Measurements from ENCODE around the gene PHKB. TPM values are rescaled to one million over a fixed set of nuclear protein-coding genes. Genes with fewer than 3 reads are reported as not detected.
"Not testable (repeated sequence)": the region's sequence is repeated elsewhere in the genome, so short reads cannot be mapped to it uniquely, and the experiment has no call there.

The PHKB gene
- total RNA-seq, 1 donor from 2014 or later: 53.3 TPM

DNA sequence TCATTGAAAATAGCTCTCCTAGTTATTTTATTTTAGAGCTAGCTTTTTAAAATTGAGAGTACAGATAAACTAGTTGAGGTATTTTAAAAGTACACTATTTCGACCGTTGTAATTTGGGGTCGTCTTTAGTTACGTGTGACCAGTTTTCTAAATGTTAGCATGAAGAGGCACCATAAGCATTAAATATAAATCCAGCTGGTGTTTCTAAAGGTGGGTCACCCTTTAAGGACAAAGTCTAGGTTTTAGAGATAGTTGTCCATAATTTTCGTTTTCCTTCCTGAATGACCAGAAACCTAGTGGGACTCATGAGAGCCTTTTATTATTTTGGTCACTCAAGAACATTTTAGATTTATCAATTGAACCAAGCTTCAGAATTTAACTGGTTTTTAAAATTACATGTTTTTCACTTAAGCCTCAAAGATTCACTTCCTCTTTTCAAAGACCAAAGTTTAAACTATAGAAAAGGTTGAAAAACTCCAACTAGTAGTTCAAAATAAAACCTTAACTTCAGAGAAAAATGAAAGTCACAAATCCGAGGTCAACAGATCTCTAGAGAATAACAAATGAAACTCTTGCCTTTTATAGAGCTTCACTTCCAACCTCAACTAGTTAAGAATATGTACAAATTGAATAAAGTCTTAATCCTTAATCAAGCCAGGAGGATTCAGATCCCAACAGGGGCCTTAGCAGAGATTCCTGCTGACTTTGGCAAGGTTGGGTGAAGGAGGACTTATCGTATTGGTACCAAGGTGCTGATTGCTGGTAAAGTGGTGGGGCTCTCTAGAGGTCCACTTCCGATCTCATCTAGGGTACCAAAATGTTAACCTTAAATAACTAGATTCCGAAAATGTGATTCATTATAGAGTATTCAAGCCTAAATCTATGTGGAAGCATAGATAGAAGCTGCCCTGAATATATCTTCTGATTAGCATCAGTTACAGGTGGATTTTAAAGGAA is 32.5 kb downstream of the PHKB start:
- DNase-seq (ENCODE audit: low spot score): no peak
- intact Hi-C loops (cut with DNase I): loop anchor here (2.0 kb wide), 1 partner anchor 33 kb away; the partner anchor contains the start of genes ITFG1 and PHKB

DNA sequence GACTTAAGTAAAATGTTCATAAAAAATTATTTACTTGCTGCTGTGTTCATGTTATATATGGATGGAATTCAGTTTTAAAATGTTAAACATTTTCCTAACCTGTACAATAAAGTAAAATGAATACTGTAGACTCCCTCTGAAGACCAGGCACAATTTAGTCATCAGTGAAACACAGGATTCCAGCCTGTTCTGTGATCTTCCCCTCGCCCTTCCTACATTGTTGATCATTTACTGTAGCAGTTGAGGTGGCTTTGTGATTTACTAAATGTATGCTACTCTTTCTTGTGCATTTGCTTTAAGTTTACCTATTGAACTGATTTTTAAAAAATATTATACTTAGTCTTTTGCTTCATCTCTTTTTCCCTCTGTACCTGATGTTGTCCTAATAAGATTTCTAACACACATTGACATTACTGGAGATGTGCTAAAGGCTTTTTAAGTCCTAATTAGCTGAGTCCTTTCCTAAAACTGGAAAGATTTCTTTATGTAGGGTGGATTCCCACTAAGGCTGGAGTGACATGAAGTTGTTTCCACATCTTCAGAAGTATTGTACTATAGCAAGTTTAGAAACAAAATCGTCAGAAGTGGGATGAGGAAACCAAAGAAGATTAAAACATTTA is 38.1 kb downstream of the PHKB start:
- DNase-seq (ENCODE audit: low spot score): no peak
- intact Hi-C loops (cut with DNase I): no loop called here

DNA sequence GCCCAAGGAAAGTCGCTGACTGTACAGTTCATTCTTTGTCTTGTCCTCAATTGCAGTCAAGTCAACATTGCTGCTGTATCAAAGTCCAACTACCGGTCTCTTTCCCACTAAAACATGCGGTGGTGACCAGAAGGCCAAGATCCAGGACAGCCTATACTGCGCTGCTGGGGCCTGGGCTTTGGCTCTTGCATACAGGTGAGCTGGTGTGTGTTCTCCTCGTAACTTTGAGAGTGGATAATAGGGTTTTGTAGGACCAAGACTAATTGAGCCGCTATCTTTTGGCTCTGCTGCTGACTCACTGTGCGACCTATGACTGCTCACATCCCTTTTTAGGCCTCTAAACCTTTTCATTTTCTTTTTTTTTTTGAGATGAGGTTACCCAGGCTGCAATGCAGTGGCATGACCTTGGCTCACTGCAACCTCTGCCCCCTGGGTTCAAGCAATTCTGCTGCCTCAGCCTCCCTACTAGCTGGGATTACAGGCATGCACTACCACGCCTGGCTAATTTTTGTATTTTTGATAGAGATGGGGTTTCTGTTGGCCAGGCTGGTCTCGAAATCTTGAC is 38.7 kb downstream of the PHKB start:
- intact Hi-C loops (cut with DNase I): no loop called here

GRCh38 chr16:47503936-47504335 is 42.8 kb downstream of the PHKB start:
- intact Hi-C loops (cut with DNase I): no loop called here
- DNase-seq (ENCODE audit: low spot score): no peak

More for the DNA sequence above, 38.7 kb downstream of the PHKB start:
- DNase-seq (ENCODE audit: low spot score): no peak

DNA sequence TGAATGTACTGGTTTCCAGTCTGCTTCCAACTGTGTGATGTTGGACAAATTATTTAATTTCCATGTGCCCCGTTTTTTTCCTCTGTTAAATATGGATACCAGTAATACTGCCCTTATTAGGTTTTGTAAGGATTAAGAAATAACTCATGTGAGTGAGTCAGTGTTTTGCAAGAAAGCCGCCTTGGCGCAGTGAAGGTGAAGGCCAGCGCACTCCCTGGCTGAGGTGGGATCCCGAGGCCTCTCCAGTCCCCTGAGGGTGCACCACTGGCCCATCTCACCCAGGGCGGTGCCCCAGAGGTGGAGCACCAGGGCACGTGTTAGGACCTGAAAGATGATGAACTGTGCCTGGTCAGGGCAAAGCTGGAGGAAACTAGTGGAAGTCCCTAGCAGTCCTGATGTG is 43.5 kb downstream of the PHKB start:
- intact Hi-C loops (cut with DNase I): no loop called here
- no peak for DNase-seq (ENCODE audit: low spot score)

DNA sequence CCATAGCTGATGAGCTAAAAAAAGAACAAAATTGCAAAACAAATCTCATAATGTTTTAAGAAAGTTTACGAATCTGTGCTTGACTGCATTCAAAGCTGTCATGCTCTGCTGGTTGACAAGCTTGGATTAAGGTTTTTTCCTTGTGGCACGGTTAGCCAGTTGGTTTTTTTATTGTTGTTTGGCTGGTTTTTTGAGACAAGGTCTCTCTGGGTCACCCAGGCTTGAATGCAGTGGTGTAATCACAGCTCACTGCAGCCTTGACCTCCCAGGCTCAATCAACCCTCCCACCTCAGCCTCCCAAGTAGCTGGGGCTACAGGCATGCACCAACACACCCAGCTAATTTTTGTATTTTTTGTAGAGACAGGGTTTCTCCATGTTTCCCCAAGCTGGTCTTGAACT is 45.7 kb downstream of the PHKB start:
- intact Hi-C loops (cut with DNase I): no loop called here

DNA sequence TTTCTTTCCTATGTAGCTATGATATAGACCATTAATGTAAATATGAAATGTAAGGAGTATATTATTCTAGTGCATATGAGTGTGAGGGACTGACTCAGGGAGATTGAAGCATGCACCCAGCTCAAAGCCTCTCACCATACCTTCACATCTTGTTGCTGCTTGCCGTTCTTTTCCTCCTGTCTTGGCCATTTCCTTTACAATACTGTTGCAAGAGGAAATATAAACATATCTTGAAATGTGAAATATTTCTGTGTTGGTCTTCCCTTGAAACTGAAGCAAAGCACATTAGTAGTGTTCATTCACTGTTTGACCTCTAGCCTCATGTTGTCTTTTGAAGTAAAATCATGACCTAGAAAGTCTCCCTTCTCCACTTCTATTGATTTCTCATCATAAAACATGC is 46.6 kb downstream of the PHKB start:
- intact Hi-C loops (cut with DNase I): no loop called here
- no peak for DNase-seq (ENCODE audit: low spot score)

More for the DNA sequence above, 45.7 kb downstream of the PHKB start:
- no peak for DNase-seq (ENCODE audit: low spot score)

DNA sequence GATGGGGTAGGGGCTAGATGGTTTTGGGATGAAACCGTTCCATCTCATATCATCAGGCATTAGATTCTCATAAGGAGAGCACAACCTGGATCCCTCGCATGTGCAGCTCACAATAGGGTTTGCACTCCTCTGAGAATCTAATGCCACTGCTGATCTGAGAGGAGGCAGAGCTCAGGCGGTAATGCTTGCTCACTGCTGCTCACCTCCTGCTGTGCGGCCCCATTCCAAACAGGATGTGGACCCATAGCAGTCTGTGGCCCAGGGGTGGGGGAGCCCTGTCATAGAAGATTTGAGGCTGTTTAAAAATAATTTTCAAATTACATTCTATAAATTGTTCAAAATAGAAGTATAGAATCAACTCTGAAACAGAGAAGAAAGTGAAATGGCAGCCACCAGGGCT is 50.8 kb downstream of the PHKB start:
- no peak for DNase-seq (ENCODE audit: low spot score)
- intact Hi-C loops (cut with DNase I): no loop called here

- intact Hi-C loops (cut with DNase I): no loop called here
- DNase-seq (ENCODE audit: low spot score): no peak
Measured at GRCh38 chr16:47519037-47519436, 57.9 kb downstream of the PHKB start.

DNA sequence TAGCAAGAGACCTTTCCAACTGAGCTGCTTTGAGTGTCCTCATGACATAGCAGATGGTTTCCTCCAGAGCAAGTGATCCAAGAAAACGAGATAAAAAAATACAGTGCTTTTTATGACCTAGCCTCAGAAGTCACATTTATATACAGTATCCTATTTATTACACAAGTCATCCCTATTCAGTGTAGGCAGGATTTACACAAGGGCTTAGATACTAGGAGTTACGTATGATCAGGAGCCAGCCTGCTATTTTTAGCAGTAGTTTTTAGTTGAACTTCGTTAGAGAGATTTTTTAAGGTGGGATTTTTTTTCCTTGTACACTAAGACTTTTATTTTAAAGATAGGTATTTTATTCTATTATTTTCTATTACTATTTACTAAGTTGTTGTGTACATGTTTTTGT is 58.4 kb downstream of the PHKB start:
- intact Hi-C loops (cut with DNase I): no loop called here
- no peak for DNase-seq (ENCODE audit: low spot score)

DNA sequence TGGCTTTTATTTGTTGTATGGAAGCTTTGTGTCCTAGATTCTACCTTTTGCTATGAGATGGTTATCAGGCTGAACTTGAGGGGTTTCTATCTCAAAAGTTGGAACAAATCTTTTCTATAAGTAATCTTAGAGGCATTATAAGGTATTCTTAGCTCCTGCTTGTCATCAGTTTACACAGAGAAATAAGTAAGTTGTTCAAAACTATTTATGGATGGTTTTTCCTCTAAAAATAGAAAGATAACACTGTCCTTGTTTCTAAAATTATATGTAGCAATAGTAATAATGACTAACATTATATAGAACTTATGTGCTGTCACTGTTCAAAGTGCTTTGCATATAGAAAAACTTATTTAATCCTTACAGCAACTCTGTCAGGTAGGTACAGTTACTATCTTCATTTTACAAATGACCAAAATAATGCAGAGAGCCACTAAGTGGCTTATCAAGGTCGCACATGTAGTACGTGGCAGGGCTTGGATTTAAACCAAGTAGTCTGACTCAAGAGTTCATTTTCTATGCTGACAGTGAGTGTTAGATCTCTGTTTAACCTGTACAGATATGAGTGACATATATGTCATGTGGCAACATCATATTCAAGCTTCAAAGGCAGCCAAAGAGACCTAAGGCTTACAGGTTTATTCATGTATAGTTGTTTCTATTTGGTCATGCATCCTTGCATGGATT is 59.0 kb downstream of the PHKB start:
- intact Hi-C loops (cut with DNase I): no loop called here
- DNase-seq (ENCODE audit: low spot score): no peak

GRCh38 chr16:47523342-47524006 is 62.3 kb downstream of the PHKB start:
- no peak for DNase-seq (ENCODE audit: low spot score)
- intact Hi-C loops (cut with DNase I): no loop called here

GRCh38 chr16:47524007-47524405 is 62.9 kb downstream of the PHKB start:
- DNase-seq (ENCODE audit: low spot score): no peak
- intact Hi-C loops (cut with DNase I): no loop called here

- DNase-seq (ENCODE audit: low spot score): no peak
Measured at GRCh38 chr16:47528431-47528830, 67.3 kb downstream of the PHKB start.

GRCh38 chr16:47533744-47534292 is 72.7 kb downstream of the PHKB start:
- no peak for DNase-seq (ENCODE audit: low spot score)
- intact Hi-C loops (cut with DNase I): no loop called here

More at GRCh38 chr16:47528431-47528830, 67.3 kb downstream of the PHKB start:
- intact Hi-C loops (cut with DNase I): no loop called here

DNA sequence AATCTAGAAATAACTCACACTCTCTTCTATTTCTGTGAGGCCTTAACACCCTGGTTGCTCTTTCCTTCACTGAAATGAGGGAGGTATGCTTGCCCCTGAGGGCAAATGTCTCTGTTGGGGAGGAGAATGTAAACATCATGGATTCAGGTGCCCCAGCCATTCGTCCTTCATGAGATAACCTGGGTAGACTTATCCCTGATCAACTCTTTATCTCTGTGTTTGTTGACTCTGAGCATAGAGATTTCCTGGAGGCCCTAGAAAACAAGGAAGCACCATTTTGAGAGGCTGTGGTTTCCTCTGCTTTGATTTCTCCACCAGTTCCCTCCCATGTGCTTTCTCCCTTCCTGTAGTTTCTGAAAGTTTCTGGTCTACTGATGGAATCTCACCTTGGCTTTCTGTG is 77.3 kb downstream of the PHKB start:
- intact Hi-C loops (cut with DNase I): no loop called here
- DNase-seq (ENCODE audit: low spot score): no peak

GRCh38 chr16:47539707-47540670 is 78.9 kb downstream of the PHKB start:
- intact Hi-C loops (cut with DNase I): not testable (repeated sequence)

GRCh38 chr16:47541135-47541534 is 80.0 kb downstream of the PHKB start:
- DNase-seq (ENCODE audit: low spot score); intact Hi-C loops (cut with DNase I): not testable (repeated sequence)

More at GRCh38 chr16:47539707-47540670, 78.9 kb downstream of the PHKB start:
- DNase-seq (ENCODE audit: low spot score): not testable (repeated sequence)

Data from cardiac septum (tissue), 1 donor.